NT2/D1 (cell line): ENCODE measurements around the gene COL23A1.

ENCODE experiments used
- SUZ12 ChIP-seq: IDR thresholded peaks from 2 replicates; pipeline ENCODE4 v1.6.1; 2011; ENCODE audit not compliant: insufficient read length, insufficient read depth; ENCODE audit errors: extremely low read depth
- YY1 ChIP-seq: IDR thresholded peaks from 2 replicates; pipeline ENCODE4 v1.6.1; 2011; ENCODE audit not compliant: insufficient read length, insufficient read depth
- ZNF274 ChIP-seq: IDR thresholded peaks from 2 replicates; pipeline ENCODE4 v1.6.1; 2011; ENCODE audit warnings: mild to moderate bottlenecking, low read depth, low read length

- no peak for TF ChIP-seq SUZ12
- no peak for TF ChIP-seq YY1
- no peak for TF ChIP-seq ZNF274
Observed at GRCh38 chr5:178204935-178205748, 385.1 kb downstream of the COL23A1 start.
